BJ (cell line): Measurements from ENCODE around the gene STAT2. TPM values are rescaled to one million over a fixed set of nuclear protein-coding genes. Genes with fewer than 3 reads are reported as not detected.

ENCODE experiments used
- CTCF ChIA-PET: fragments of 350-600 bp; formaldehyde crosslinking; extraction: SDS; loops from one replicate; lab custom pipeline; 2021; ENCODE audit warnings: antibody characterized with exemption, inconsistent platforms; lab: Yijun Ruan, JAX
- POLR2A ChIA-PET: fragments of 300-600 bp; sonication (Branson Sonifier 250); formaldehyde crosslinking; extraction: SDS; loops from one replicate; lab custom pipeline; 2021; ENCODE audit warnings: antibody characterized with exemption; lab: Charles Lee
- DNase-seq: peaks from one replicate; pipeline ENCODE4 v3.0.0-alpha.2; 2011; ENCODE audit warnings: low read depth
- H3K27me3 ChIP-seq: 2 replicates; pipeline ENCODE4 v1.6.0; 2011; ENCODE audit warnings: low read length; ENCODE audit not compliant: control insufficient read depth, insufficient read depth
- H3K36me3 ChIP-seq: 2 replicates; pipeline ENCODE4 v1.5.1; 2011; ENCODE audit warnings: low read length; ENCODE audit not compliant: control insufficient read depth, insufficient read depth
- H3K4me3 ChIP-seq: 2 replicates; pipeline ENCODE4 v1.5.1; 2011; ENCODE audit warnings: low read depth, mild to moderate bottlenecking, control low read depth, low read length
- CTCF ChIP-seq: IDR thresholded peaks from 2 replicates; pipeline ENCODE4 v1.5.1; 2011; ENCODE audit warnings: low read depth, mild to moderate bottlenecking, control low read depth, inconsistent platforms, low read length, moderate library complexity; ENCODE audit not compliant: insufficient read depth
- polyA plus RNA-seq: library from polyadenylated mRNA; depleted of rRNA; stranded (reverse); fragments of >200 nt; gene quantifications from 2 replicates; pipeline ENCODE4 v1.2.3, GENCODE V29; 2011

The STAT2 gene
- polyA plus RNA-seq, 1 experiment, result 154 TPM

- CTCF ChIA-PET, result no interaction called here
- POLR2A ChIA-PET, result no interaction called here
- Histone ChIP-seq H3K4me3 (no peak overlapping the region), H3K27me3 (peaks cover 3% of the 10 kb centered on the region; the same call in 1 of the 2 replicates), H3K36me3 (no peaks in the 10 kb centered on the region)
- DNase-seq, result no peak
- no peak for TF ChIP-seq CTCF
Measured at GRCh38 chr12:56382611-56383010, 22.7 kb upstream of the STAT2 start.

- Histone ChIP-seq H3K27me3 (peaks cover 1% of the 10 kb centered on the region; the same call in 1 of the 2 replicates), H3K4me3 (no peak overlapping the region), H3K36me3 (no peaks in the 10 kb centered on the region)
- CTCF ChIA-PET, result interaction anchor here (0.5 to 2.4 kb wide), 5 partner anchors 8 to 86 kb away, joined by 3 to 8 read pairs (median 3); no protein-coding TSS in a partner anchor
- DNase-seq, result no peak
- POLR2A ChIA-PET, result no interaction called here
- no peak for TF ChIP-seq CTCF
Measured at GRCh38 chr12:56377989-56378316, 18.0 kb upstream of the STAT2 start.

- Histone ChIP-seq H3K36me3 (no peaks in the 10 kb centered on the region), H3K4me3 (no peak overlapping the region), H3K27me3 (peaks cover 1% of the 10 kb centered on the region; the same call in 1 of the 2 replicates)
- ChIA-PET POLR2A (no interaction called here), CTCF (interaction anchor here (0.5 to 2.4 kb wide), 5 partner anchors 8 to 86 kb away, joined by 3 to 8 read pairs (median 3); no protein-coding TSS in a partner anchor)
- no peak for DNase-seq
- TF ChIP-seq CTCF, result no peak
Measured at GRCh38 chr12:56377310-56377988, 17.5 kb upstream of the STAT2 start.

GRCh38 chr12:56375598-56376434 is 15.9 kb upstream of the STAT2 start:
- no peak for TF ChIP-seq CTCF
- peaks cover 1% of the 10 kb centered on the region; the same call in 1 of the 2 replicates for H3K27me3 ChIP-seq
- CTCF ChIA-PET, result interaction anchor here (2.4 kb wide), 1 partner anchor 88 kb away, joined by 8 read pairs; no protein-coding TSS in a partner anchor

More at GRCh38 chr12:56375598-56376434, 15.9 kb upstream of the STAT2 start:
- POLR2A ChIA-PET, result no interaction called here
- H3K36me3 ChIP-seq, result no peaks in the 10 kb centered on the region
- no peak overlapping the region for H3K4me3 ChIP-seq
- DNase-seq, result no peak
